Aorta (tissue), 5 donors: ENCODE results near the gene CD33. TPM values are rescaled to one million over a fixed set of nuclear protein-coding genes. Genes with fewer than 3 reads are reported as not detected.

ENCODE experiments used
- ATAC-seq: fragments of 200-7000 bp; cut with Tn5 transposase; one replicate; pipeline ENCODE4 v1.9.1; 2022; ENCODE audit warnings: moderate library complexity; ENCODE audit not compliant: low FRiP score
- DNase-seq, 2 donors: peaks; one replicate each; pipeline ENCODE4 v3.0.0-alpha.2; 2020
- H3K27ac ChIP-seq, 2 donors: one replicate each; pipeline ENCODE4 v1.5.1; 2013; ENCODE audit warnings: low read length in 2 of 2, mild to moderate bottlenecking in 2 of 2, moderate library complexity in 2 of 2, control low read depth in 1 of 2, inconsistent platforms in 1 of 2, low read depth in 1 of 2
- H3K27me3 ChIP-seq, 2 donors: one replicate each; pipeline ENCODE4 v1.6.1; 2013; ENCODE audit warnings: control low read depth in 1 of 2, low read length in 1 of 2, mild to moderate bottlenecking in 1 of 2, moderate library complexity in 1 of 2; ENCODE audit not compliant: insufficient read depth in 2 of 2, control insufficient read depth in 1 of 2
- H3K36me3 ChIP-seq, 2 donors: one replicate each; pipeline ENCODE4 v1.6.1; 2013; ENCODE audit warnings: control low read depth in 1 of 2, low read length in 1 of 2, mild to moderate bottlenecking in 1 of 2; ENCODE audit not compliant: insufficient read depth in 2 of 2, control insufficient read depth in 1 of 2
- H3K4me1 ChIP-seq, 2 donors: one replicate each; pipeline ENCODE4 v1.6.1; 2013; ENCODE audit warnings: low read length in 2 of 2, control low read depth in 1 of 2, mild to moderate bottlenecking in 1 of 2, moderate library complexity in 1 of 2; ENCODE audit not compliant: insufficient read depth in 2 of 2, control insufficient read depth in 1 of 2
- H3K4me3 ChIP-seq, 2 donors: one replicate each; pipeline ENCODE4 v1.5.1; 2013; ENCODE audit warnings: low read length in 2 of 2, control low read depth in 1 of 2, mild to moderate bottlenecking in 1 of 2
- H3K9me3 ChIP-seq: one replicate; pipeline ENCODE4 v1.6.1; 2013; ENCODE audit warnings: mild to moderate bottlenecking, low read length; ENCODE audit not compliant: control insufficient read depth
- WGBS, 2 donors: extraction: QIAGEN DNeasy Blood & Tissue Kit; methylation state at CpG; one replicate each; pipeline ENCODE4 v1.1.7; 2013; 5-methylcytosine and 5-hydroxymethylcytosine counted together
- intact Hi-C, 2 donors: fragments of 100-400 bp; cut with DNase I; formaldehyde crosslinking; loops; one replicate each; pipeline versions ENCODE4 v1.14.2 to v1.15.0; 2022
- polyA plus RNA-seq, 2 donors: library from polyadenylated mRNA; stranded (reverse); fragments of 200-250 nt; gene quantifications; one replicate each; pipeline ENCODE4 v1.2.3, GENCODE V29; 2013
- total RNA-seq, 2 donors: library from RNA; stranded (reverse); fragmentation: NEBNext Ultra II Directional; extraction: Animal tissue kit (Norgen Biotek cat#: 25700); gene quantifications; one replicate each; pipeline ENCODE4 v1.2.1, GENCODE V29; 2021
- donor health status: healthy with polysubstance abuse.
- donor health status: Bipolar disorder and iron deficiency.
- donor health status: DM: no; HTN: no; CAD: no.
- donor health status: DM: no; HTN: no; CAD: no.
- donor health status: DM: yes; HTN: yes; CAD: no.

The CD33 gene
- total and polyA plus RNA-seq, 4 donors: 1.4 to 15.0 (median 7.8) TPM

DNA sequence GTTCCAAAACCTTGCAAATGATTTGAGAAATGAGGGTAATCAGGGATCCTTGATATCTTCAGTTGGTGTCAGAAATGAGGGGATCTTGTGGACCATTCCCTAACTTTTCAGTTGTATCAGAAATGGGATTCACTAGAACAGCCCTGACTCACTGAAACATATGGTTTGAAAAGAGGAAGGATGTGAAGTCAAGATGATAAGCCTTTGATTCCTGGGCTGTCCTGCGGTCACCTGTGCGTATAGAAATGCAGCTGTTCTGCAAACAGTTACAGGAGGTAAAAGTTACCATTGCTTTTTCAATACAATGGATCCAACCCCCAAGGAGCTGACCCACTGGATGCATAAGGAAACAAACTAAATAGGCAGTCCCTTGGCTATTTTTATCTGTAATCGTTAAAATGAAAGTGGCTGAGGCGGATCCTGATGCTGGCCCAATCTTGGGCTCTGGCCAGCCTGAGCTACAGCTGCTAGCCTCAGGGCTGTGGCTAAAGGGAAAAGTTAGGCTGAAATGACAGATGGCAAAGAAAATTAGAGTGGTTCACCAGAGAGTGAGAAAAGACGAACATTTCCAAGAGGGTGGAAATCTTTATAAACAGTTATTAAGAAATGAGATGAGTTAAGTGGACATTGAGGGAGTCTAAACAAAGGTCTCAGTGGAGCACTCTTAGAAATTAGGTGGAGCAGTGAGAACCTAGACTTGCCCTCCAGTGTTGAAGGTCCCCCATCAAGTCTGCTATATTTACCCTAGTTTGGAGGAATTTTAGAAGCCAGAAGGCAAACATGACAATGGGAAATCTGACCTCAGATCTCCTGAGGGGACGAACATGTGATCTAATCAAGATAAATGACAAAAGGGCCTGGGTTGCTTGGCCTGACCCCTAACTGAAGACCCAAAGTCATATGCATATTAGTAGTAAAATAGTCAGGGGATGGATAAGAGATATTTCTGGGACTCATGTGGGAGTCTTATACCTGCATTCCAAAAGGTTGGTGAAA, 33.6 kb downstream of the CD33 start:
- H3K4me3 ChIP-seq: no peak overlapping the region
- H3K27ac ChIP-seq: no peak overlapping the region
- intact Hi-C loops: no loop called here
- no peak for ATAC-seq
- DNase-seq: no peak
- peaks cover 1% of the 10 kb centered on the region for H3K9me3 ChIP-seq
- H3K36me3 ChIP-seq: no peaks in the 10 kb centered on the region
- 65 to 67% methylated on average over 6 of the region's 6 CpGs for WGBS, 2 donors
- no peaks in the 10 kb centered on the region for H3K27me3 ChIP-seq
- H3K4me1 ChIP-seq: no peaks in the 10 kb centered on the region

DNA sequence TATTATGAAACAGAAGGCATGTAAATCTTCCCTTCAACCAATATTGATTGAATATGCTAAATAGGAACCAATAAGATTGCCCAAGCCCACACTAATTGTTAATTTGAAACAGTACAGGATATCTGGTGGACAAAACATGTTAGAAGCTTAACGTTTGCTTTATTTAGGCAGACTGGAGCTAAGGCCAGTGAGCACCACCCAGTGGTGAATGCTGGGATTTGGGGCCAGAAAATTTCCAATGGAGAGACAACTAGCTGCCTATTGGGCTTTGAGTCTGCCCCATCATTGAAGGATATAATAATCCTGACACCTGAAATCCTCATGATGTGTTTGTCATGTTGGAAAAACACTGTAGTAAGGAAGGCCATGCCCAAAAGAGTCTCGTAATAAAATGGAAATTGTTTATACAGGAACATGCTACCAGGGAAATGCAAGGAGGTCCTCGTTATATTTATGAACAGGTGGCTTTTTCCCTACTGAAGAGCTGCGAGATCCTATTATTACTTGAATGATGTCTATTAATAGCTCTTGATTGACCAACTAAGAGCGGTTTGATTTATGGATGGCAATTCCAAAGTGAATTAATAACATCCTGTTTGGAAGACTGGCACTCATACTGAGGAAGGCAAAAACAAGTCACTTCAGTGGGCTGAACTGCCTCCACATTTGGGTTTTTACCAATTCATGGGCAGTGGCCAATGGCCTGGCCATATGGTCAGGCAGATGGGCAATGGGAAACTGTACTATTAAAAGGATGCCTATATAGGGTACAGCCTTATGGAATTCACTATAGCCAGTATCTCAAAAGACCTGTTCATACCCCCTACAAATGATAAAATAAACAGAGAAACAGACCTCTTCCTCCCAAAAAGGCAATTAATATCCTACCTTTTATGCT, 34.7 kb downstream of the CD33 start:
- Histone ChIP-seq H3K27me3 (no peaks in the 10 kb centered on the region), H3K4me3 (no peak overlapping the region), H3K27ac (no peak overlapping the region), H3K36me3 (no peaks in the 10 kb centered on the region), H3K9me3 (peaks cover 1% of the 10 kb centered on the region), H3K4me1 (no peaks in the 10 kb centered on the region)
- 27 to 30% methylated on average over 5 of the region's 5 CpGs for WGBS, 2 donors
- ATAC-seq (no peak), DNase-seq (peak in 1 of 2 donors; percentile 59)
- intact Hi-C loops: no loop called here

DNA sequence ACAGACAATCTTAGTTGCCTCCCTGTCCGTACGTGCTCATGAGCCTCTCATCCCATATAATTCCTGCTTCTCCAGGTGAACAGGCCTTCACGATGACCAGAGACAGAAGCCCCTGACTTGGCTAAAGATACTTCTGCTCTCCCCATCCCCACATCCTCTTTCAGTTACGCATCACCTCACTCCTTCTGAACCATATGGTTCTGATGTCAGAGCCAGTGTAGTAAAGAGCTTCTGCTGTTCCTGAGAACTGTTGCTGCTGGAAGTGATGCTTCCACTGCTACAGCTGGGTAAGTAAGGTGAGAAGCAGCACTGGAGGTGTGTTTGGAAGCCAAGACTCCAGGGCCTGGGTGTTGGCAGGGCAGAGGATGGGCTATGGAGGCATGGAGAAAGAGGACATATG, 38.9 kb downstream of the CD33 start:
- H3K4me1 ChIP-seq: no peaks in the 10 kb centered on the region
- intact Hi-C loops: no loop called here
- no peak for ATAC-seq
- 72 to 80% methylated on average over 4 of the region's 4 CpGs for WGBS, 2 donors
- H3K36me3 ChIP-seq: no peaks in the 10 kb centered on the region
- no peak overlapping the region for H3K4me3 ChIP-seq
- peaks cover 1% of the 10 kb centered on the region for H3K9me3 ChIP-seq
- H3K27ac ChIP-seq: no peak overlapping the region
- no peak for DNase-seq
- no peaks in the 10 kb centered on the region for H3K27me3 ChIP-seq

DNA sequence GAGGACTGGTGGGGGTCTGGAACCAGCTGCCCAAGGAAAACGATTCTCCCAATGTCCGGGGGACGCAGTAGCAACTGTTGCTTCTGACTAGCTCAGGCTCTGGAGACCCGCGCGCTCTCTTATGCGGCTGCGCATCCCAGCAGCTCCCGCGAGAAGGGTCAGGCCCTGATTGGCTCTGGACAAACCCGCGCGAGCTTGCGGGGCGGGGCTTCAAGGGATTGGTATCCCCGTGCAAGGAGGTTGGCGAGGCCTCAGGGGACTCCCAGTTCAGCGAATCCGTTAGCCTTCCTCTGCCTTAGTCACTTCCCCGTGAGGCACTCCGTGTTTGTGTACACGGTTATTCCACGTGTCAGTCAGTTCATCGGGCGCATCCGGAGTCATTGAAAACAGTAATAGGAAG, 46.2 kb downstream of the CD33 start:
- Histone ChIP-seq H3K4me1 (no peaks in the 10 kb centered on the region), H3K27ac (no peak overlapping the region), H3K36me3 (no peaks in the 10 kb centered on the region), H3K4me3 (no peak overlapping the region), H3K9me3 (no peaks in the 10 kb centered on the region), H3K27me3 (no peaks in the 10 kb centered on the region)
- DNase-seq (peak in 1 of 2 donors; percentile 53), ATAC-seq (no peak)
- 47 to 51% methylated on average over 25 to 26 of the region's 26 CpGs for WGBS, 2 donors
- intact Hi-C loops: no loop called here

DNA sequence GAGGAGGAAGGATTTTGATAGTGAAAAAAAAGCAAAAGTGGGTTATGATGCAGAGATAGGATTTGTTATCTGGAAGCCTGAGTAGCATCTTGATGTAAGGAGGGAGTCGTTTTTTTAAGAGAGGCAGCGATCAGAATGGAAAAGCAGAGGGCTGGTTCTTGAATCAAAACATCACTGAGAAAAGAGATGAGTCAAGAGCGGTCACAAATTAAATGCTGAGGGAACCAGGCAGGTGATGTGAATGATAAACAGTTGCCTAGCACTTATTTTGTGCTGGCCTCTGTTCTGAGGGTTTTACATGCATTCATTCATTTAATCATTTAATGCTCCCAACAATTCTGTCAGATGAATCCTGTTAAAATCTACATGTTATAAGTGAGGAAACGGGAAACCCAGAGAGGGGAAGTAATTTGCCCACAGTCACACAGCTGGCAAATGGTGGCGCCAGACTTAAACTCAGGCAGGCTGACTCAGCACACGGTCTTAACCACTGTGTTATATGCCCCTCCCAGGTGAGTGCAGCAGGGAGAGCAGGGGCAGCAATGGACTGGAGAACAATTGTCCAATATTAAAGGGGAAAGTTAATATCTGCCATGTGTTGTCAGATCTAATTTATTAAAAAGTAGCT, 47.4 kb downstream of the CD33 start:
- Histone ChIP-seq H3K27ac (no peak overlapping the region), H3K4me1 (no peaks in the 10 kb centered on the region), H3K36me3 (no peaks in the 10 kb centered on the region), H3K9me3 (no peaks in the 10 kb centered on the region), H3K27me3 (no peaks in the 10 kb centered on the region), H3K4me3 (no peak overlapping the region)
- WGBS, 2 donors: 65 to 77% methylated on average over 6 of the region's 6 CpGs
- intact Hi-C loops: no loop called here
- peak in 1 of 2 donors; percentile 54 for DNase-seq
- no peak for ATAC-seq

DNA sequence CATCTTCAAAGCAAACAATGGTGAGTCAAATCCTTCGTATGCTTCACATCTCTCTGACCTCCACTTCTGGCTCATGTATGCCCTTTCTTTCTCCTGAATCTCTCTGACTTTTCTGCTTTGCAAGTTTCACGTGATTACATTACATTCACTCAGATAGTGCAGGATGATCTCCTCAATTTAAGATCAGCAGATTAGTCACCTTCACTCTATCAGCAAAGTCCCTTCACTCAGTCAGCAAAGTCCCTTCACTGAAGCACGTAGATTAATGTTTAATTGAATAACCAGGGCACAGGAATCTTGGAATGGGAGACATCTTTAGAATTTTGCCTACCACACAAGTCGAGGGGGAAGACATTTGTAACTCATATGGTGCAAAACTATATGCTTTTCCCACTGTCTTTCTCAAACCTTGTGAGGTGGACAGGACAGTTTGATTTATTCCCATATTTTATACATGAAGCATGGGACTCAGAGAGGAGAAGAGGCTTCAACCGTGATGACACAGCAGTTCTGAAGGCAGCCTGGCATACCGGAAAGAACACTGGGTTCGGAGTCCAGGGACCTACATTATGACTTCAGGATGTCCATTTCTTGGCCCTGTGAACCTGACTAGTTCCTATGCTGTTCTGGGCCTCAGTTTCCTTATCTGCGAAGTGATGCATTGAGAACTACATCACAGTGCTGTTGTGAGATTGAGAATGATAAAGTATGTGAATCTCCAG, 49.3 kb downstream of the CD33 start:
- WGBS, 2 donors: 78% methylated on average over 8 of the region's 8 CpGs
- H3K4me3 ChIP-seq: no peak overlapping the region
- H3K27me3 ChIP-seq: no peaks in the 10 kb centered on the region
- no peaks in the 10 kb centered on the region for H3K4me1 ChIP-seq
- DNase-seq (no peak), ATAC-seq (no peak)
- H3K36me3 ChIP-seq: no peaks in the 10 kb centered on the region
- H3K9me3 ChIP-seq: peaks cover 1% of the 10 kb centered on the region
- intact Hi-C loops: no loop called here
- H3K27ac ChIP-seq: no peak overlapping the region

DNA sequence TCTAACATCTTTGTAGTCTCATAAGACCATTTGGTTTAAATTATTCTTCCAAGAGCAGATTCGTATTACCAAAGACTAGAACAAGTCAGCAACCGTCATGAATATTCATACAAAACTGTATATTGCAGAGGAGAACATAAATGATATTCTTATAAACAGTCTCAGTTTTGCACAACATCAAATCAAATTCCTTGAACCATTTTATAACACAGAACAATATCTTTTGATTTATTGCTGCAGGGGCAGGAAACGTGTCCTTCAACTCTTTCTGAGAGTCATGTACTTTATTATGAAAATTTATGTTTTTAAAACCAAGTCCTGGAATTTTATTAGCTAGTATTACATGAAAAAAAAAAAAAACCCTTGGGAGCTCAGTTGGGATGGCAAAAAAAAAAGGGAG, 52.2 kb downstream of the CD33 start:
- Histone ChIP-seq H3K9me3 (peaks cover 2% of the 10 kb centered on the region), H3K4me3 (no peak overlapping the region), H3K27ac (no peak overlapping the region), H3K4me1 (no peaks in the 10 kb centered on the region), H3K27me3 (no peaks in the 10 kb centered on the region), H3K36me3 (no peaks in the 10 kb centered on the region)
- intact Hi-C loops: no loop called here
- WGBS, 2 donors: 59 to 64% methylated on average over 3 of the region's 3 CpGs
- DNase-seq (no peak), ATAC-seq (no peak)

DNA sequence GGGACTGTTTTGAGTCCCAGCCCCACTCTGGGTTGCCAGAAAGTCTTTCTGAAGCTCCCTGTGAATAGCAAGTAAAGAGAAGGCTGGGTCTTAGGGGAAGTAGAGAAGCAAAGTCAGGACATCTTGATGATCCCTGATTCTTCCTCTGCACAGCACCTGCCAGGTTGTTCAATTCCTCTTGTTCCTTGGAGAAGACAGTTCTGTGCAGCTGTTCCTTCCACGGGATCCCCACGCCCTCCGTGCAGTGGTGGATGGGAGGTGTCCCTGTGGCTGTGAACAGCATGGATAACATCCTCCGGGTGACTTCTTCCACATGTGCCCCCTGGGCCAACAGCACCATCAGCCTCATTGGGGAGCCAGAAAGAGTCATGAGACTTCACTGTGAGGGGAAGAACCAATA, 57.5 kb downstream of the CD33 start:
- no peak for DNase-seq
- Histone ChIP-seq H3K4me1 (no peaks in the 10 kb centered on the region), H3K36me3 (no peaks in the 10 kb centered on the region), H3K9me3 (peaks cover 3% of the 10 kb centered on the region), H3K4me3 (no peak overlapping the region), H3K27me3 (no peaks in the 10 kb centered on the region), H3K27ac (no peak overlapping the region)
- ATAC-seq: no peak
- intact Hi-C loops: no loop called here
- 83 to 84% methylated on average over 4 of the region's 4 CpGs for WGBS, 2 donors
